ENCODE data around the gene JAZF1. TPM values are rescaled to one million over a fixed set of nuclear protein-coding genes. Genes with fewer than 3 reads are reported as not detected.

JAZF1 gene
- total RNA-seq, 2 experiments from 2014 or later: 3.3 to 4.0 TPM

DNA sequence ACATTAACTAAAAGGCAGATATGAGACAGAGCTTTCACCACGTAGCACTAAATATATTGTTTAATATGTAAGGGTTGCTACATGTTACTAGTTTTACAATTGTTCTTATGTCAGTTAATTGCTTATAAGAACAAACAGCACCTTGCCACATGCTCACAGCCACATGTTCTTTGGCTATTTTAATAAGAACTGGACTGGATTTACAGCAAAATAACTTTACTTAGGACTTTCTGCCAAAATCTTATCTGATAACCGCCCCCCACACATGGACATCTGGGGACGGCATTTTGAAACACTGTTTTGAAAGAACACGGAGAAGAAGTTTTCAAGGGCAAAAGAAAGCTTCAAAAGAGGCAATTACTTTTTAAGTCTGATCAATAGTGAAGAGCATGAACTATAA lies 45.3 kb downstream of the JAZF1 start:
- TF ChIP-seq, protein P1, sequence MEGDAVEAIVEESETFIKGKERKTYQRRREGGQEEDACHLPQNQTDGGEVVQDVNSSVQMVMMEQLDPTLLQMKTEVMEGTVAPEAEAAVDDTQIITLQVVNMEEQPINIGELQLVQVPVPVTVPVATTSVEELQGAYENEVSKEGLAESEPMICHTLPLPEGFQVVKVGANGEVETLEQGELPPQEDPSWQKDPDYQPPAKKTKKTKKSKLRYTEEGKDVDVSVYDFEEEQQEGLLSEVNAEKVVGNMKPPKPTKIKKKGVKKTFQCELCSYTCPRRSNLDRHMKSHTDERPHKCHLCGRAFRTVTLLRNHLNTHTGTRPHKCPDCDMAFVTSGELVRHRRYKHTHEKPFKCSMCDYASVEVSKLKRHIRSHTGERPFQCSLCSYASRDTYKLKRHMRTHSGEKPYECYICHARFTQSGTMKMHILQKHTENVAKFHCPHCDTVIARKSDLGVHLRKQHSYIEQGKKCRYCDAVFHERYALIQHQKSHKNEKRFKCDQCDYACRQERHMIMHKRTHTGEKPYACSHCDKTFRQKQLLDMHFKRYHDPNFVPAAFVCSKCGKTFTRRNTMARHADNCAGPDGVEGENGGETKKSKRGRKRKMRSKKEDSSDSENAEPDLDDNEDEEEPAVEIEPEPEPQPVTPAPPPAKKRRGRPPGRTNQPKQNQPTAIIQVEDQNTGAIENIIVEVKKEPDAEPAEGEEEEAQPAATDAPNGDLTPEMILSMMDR (IDR thresholded peaks at IDR 0.05): no peak
- no peak for ATAC-seq
- intact Hi-C loops (cut with micrococcal nuclease): no loop called here
- POLR2A ChIA-PET: no interaction called here
- H3K4me3 Mint-ChIP-seq: no peak overlapping the region
- no peaks in the 10 kb centered on the region for H3K27me3 Mint-ChIP-seq
- DNase-seq: no peak
- H3K27ac Mint-ChIP-seq: no peak overlapping the region
- H3K9me3 Mint-ChIP-seq: no peaks in the 10 kb centered on the region
- H3K4me1 Mint-ChIP-seq (ENCODE audit: low read depth): peaks cover 12% of the 10 kb centered on the region
- no peaks in the 10 kb centered on the region for H3K36me3 Mint-ChIP-seq (ENCODE audit: low read depth)
- CTCF ChIA-PET: interaction anchor here (0.7 to 1.5 kb wide), 2 partner anchors 16 to 42 kb away, joined by 3 read pairs; no protein-coding TSS in a partner anchor

DNA sequence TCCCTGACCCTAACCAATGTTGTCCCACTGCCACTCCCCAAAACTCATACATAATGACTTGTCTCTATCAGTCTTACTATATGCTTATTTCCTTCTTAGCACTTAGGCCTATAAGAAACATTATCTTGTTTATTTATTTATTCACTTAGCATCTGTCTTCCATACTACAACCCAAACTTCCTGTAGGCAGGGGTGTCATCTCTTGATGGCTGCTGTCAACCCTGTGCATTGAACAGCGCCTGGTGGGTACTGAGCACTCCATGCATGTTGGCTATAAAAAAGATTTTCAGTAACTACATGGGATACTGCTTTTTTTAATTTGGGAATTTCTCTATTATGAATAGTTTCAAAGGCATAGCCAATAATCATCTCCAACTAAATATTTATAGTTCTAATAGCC lies 46.7 kb downstream of the JAZF1 start:
- CTCF ChIA-PET: no interaction called here
- Mint-ChIP-seq H3K27ac (no peak overlapping the region), H3K4me3 (no peak overlapping the region), H3K27me3 (no peaks in the 10 kb centered on the region), H3K4me1 (ENCODE audit: low read depth) (peaks cover 12% of the 10 kb centered on the region), H3K9me3 (no peaks in the 10 kb centered on the region), H3K36me3 (ENCODE audit: low read depth) (no peaks in the 10 kb centered on the region)
- POLR2A ChIA-PET: no interaction called here
- DNase-seq (no peak), ATAC-seq (no peak)
- TF ChIP-seq, protein P1 (IDR thresholded peaks at IDR 0.05): no peak
- intact Hi-C loops (cut with micrococcal nuclease): no loop called here

DNA sequence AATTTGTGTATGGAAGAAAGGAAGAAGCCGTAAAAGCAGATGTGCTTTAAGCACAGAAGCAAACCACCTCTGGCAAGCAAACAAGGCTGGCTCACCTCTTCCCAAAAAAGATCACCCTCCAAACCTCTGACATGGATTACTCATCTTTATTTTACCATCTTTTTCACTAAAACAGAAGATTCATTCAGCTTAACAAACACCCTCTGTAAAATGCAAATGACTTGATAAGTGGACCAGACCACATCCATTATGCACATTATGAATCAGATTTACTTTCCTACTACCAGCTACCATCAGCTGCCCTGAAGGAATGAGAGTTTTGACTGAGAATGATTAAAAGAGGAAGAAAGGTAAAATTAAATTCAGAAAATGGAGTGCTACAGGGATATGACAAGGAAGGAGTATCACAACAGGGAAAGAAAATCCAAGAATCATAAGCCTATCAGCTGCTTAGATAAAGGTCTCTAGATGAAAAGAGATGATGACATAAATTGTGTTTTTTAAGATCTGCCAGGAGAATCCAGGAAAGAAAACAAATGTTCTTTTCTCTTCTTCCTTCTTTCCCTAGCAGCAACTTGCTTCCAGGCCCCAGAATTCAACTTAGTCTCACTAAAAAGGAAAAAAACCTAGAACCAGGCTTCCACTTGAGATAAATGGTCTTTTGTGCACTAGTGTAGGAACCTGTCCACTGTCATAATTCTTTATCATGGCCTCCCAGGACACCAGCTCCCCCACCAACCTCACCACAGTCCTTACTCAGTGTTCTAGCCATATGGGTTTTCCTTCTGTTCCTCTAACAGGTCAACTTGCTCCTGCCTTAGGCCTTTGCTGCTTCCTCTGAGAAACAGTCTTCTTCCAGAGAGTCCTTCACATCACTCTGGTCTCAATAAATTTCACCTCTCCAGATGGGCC lies 47.4 kb downstream of the JAZF1 start:
- TF ChIP-seq, protein P1 (IDR thresholded peaks at IDR 0.05): no peak
- no peak overlapping the region for H3K27ac Mint-ChIP-seq
- H3K36me3 Mint-ChIP-seq (ENCODE audit: low read depth): no peaks in the 10 kb centered on the region
- no peaks in the 10 kb centered on the region for H3K9me3 Mint-ChIP-seq
- ChIA-PET CTCF (interaction anchor here (0.6 to 2.0 kb wide), 3 partner anchors 10 to 1898 kb away, joined by 3 to 4 read pairs (median 3); no protein-coding TSS in a partner anchor), POLR2A (interaction anchor here (0.8 kb wide), 1 partner anchor 159 kb away, joined by 5 read pairs; no protein-coding TSS in a partner anchor)
- H3K27me3 Mint-ChIP-seq: no peaks in the 10 kb centered on the region
- H3K4me3 Mint-ChIP-seq: no peak overlapping the region
- peak; percentile 66 for ATAC-seq
- intact Hi-C loops (cut with micrococcal nuclease): no loop called here
- DNase-seq: no peak
- peaks cover 12% of the 10 kb centered on the region for H3K4me1 Mint-ChIP-seq (ENCODE audit: low read depth)

DNA sequence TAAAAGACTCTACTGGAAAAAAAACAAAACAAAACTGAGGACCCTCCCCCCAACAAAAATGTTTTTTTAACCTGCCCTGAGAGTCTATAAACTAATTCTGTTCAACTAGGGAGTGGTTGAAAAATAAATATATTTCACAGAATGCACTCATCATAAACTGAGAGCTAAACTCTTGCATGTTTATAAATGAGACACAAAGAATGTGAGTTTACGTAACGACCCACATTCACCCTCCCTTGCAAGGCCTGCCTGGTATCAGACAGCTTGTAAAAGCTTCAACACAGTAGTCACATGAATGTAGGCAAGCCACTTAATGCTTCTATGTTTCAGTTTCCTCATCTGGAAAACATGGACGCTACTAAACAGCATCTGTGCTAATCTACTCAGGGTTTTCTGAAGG lies 50.3 kb downstream of the JAZF1 start:
- Mint-ChIP-seq H3K4me1 (ENCODE audit: low read depth) (peaks cover 10% of the 10 kb centered on the region), H3K27me3 (no peaks in the 10 kb centered on the region), H3K36me3 (ENCODE audit: low read depth) (no peaks in the 10 kb centered on the region), H3K9me3 (no peaks in the 10 kb centered on the region), H3K4me3 (no peak overlapping the region), H3K27ac (no peak overlapping the region)
- TF ChIP-seq, protein P1 (IDR thresholded peaks at IDR 0.05): no peak
- intact Hi-C loops (cut with micrococcal nuclease): no loop called here
- DNase-seq: no peak
- no peak for ATAC-seq
- ChIA-PET POLR2A (no interaction called here), CTCF (interaction anchor here (0.6 to 2.6 kb wide), 2 partner anchors 23 to 34 kb away, joined by 3 to 15 read pairs; no protein-coding TSS in a partner anchor)

DNA sequence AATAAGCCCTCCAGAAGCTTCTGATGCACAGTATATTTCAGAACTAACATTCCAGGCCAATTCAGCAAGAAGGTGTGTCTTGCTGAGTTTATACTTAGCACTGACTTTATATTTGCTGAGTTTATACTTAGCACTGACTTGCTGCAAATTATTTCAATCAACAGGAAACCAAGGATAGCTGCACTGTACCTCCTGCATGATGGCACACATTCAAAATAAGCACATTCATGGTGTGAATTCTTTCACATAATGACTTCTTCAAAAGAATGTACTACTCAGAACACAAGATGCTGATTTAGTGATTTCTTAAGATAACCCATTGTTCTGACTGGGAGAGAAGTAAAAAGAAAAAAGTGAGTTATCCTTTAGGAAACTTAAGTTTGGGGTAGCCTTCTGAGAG lies 52.0 kb downstream of the JAZF1 start:
- TF ChIP-seq, protein P1 (IDR thresholded peaks at IDR 0.05): no peak
- DNase-seq: no peak
- Mint-ChIP-seq H3K4me1 (ENCODE audit: low read depth) (peaks cover 15% of the 10 kb centered on the region), H3K27me3 (no peaks in the 10 kb centered on the region), H3K4me3 (no peak overlapping the region), H3K36me3 (ENCODE audit: low read depth) (peaks cover 1% of the 10 kb centered on the region), H3K9me3 (no peaks in the 10 kb centered on the region), H3K27ac (no peak overlapping the region)
- ChIA-PET CTCF (interaction anchor here (2.6 kb wide), 1 partner anchor 32 kb away, joined by 15 read pairs; no protein-coding TSS in a partner anchor), POLR2A (no interaction called here)
- intact Hi-C loops (cut with micrococcal nuclease): no loop called here
- no peak for ATAC-seq

Data from activated CD8-positive, alpha-beta T cell treated with anti-CD3 and anti-CD28 coated beads for 36 hours (primary cell).